K562 (cell line): ENCODE data around the gene NEURL1B. TPM values are rescaled to one million over a fixed set of nuclear protein-coding genes. Genes with fewer than 3 reads are reported as not detected.
A peak's percentile ranks its signal among the peaks of the same experiment; 100 is the strongest.

Experiments
- ATAC-seq: fragments of 200-7000 bp; cut with Tn5 transposase; 3 replicates; pipeline ENCODE4 v1.9.1; 2020; ENCODE audit warnings: moderate library complexity
- BruUV-seq: library from RNA; stranded (reverse); fragments of 400-500 nt; replicated peaks from 2 replicates; lab custom pipeline; 2021; lab: Mats Ljungman, UMichigan
- CTCF ChIA-PET: fragments of 300-600 bp; formaldehyde crosslinking; extraction: SDS; loops from one replicate; lab custom pipeline; 2021; ENCODE audit warnings: low intra/inter-chr PET ratio; lab: Yijun Ruan, JAX
- POLR2A ChIA-PET: fragments of 300-600, 350-650 bp; sonication (Branson Sonifier 250); formaldehyde crosslinking; extraction: SDS; loops from one replicate; lab custom pipeline; 2021; ENCODE audit warnings: antibody characterized with exemption, inconsistent platforms; lab: Yijun Ruan, JAX
- DNase-seq, 4 experiments: peaks; one replicate each; pipeline versions ENCODE4 v3.0.0 to v3.0.0-alpha.2; 2011 to 2018; ENCODE audit warnings: low spot score in 3 of 4, mixed read lengths in 3 of 4; ENCODE audit errors: extremely low read depth in 1 of 4
- FAIRE-seq: peaks from 2 replicates; lab custom pipeline; 2011; peaks lifted over from hg19 to GRCh38; lab: Jason Lieb, UNC
- H2AFZ ChIP-seq: 2 replicates; pipeline ENCODE4 v1.6.0; 2011; ENCODE audit warnings: low read depth, low read length, control low read depth, inconsistent platforms
- H3K27ac ChIP-seq: fragments of 200-600 bp; 3 replicates; pipeline ENCODE4 v1.8.0; 2011; ENCODE audit warnings: low read depth, mild to moderate bottlenecking, control low read depth, inconsistent platforms, low read length, moderate library complexity, mixed read lengths; ENCODE audit errors: extremely low read depth
- H3K27me3 ChIP-seq, 2 experiments: fragments of 300-600 bp in 1 of 2; 2 replicates in 1 of 2; 3 replicates in 1 of 2; pipeline versions ENCODE4 v1.6.0 to v1.8.0; 2011; ENCODE audit warnings: inconsistent platforms in 2 of 2, low read length in 2 of 2, mild to moderate bottlenecking in 1 of 2, mixed read lengths in 1 of 2, moderate library complexity in 1 of 2; ENCODE audit not compliant: control insufficient read depth in 2 of 2, insufficient read depth in 2 of 2
- H3K36me3 ChIP-seq: fragments of 300-600 bp; 3 replicates; pipeline ENCODE4 v1.8.0; 2011; ENCODE audit warnings: mild to moderate bottlenecking, low read length, inconsistent platforms; ENCODE audit not compliant: control insufficient read depth, insufficient read depth
- H3K4me1 ChIP-seq, 2 experiments: fragments of 200-600 bp in 1 of 2; replicated peaks in 1 of 2; 2 replicates in 1 of 2; 3 replicates in 1 of 2; pipeline versions ENCODE4 v1.5.1 to v1.8.0; 2011; ENCODE audit warnings: inconsistent platforms in 2 of 2, low read length in 2 of 2, mild to moderate bottlenecking in 1 of 2, mixed read lengths in 1 of 2, moderate library complexity in 1 of 2; ENCODE audit not compliant: control insufficient read depth in 2 of 2, insufficient read depth in 2 of 2
- H3K4me2 ChIP-seq: 2 replicates; pipeline ENCODE4 v1.6.1; 2011; ENCODE audit warnings: low read length, control low read depth, inconsistent platforms, mixed read lengths; ENCODE audit not compliant: insufficient read depth
- H3K4me3 ChIP-seq: fragments of 200-600 bp; sonication (generic), shearing (Covaris generic); 2 replicates; pipeline ENCODE4 v1.5.1; 2016; ENCODE audit warnings: control low read depth, inconsistent platforms
- H3K79me2 ChIP-seq: fragments of 200-600 bp; 3 replicates; pipeline ENCODE4 v1.8.0; 2011; ENCODE audit warnings: low read length, inconsistent platforms; ENCODE audit not compliant: control insufficient read depth, insufficient read depth
- H3K9ac ChIP-seq, 2 experiments: 2 replicates each; pipeline versions ENCODE4 v1.6.0 to v1.6.1; 2011; ENCODE audit warnings: low read depth in 2 of 2, low read length in 2 of 2, control low read depth in 1 of 2, inconsistent platforms in 1 of 2, mild to moderate bottlenecking in 1 of 2, mixed read lengths in 1 of 2; ENCODE audit not compliant: insufficient read depth in 1 of 2
- H3K9me1 ChIP-seq: one replicate; pipeline ENCODE4 v1.6.0; 2011; ENCODE audit warnings: inconsistent platforms, mild to moderate bottlenecking, low read length, moderate library complexity; ENCODE audit not compliant: control insufficient read depth, insufficient read depth
- H3K9me3 ChIP-seq: replicated peaks from 2 replicates; pipeline ENCODE4 v1.5.1; 2011; ENCODE audit warnings: low read depth, low read length, inconsistent platforms; ENCODE audit not compliant: control insufficient read depth, insufficient read depth
- H4K20me1 ChIP-seq: replicated peaks from 2 replicates; pipeline ENCODE4 v1.6.1; 2011; ENCODE audit warnings: low read length, inconsistent platforms, mixed read lengths; ENCODE audit not compliant: control insufficient read depth, insufficient read depth
- ARNT ChIP-seq, 2 experiments: fragments of 450-650 bp; IDR thresholded peaks; 2 replicates each; pipeline ENCODE4 v1.6.1; 2016; ENCODE audit warnings: mild to moderate bottlenecking in 1 of 2
- L3MBTL2 ChIP-seq: fragments of 450-650 bp; IDR thresholded peaks from 2 replicates; pipeline ENCODE4 v1.6.1; 2016; ENCODE audit warnings: mild to moderate bottlenecking, moderate library complexity
- MAZ ChIP-seq, 2 experiments: fragments of 450-650 bp in 1 of 2; sonication (generic) in 1 of 2; formaldehyde crosslinking; IDR thresholded peaks in 1 of 2; conservative IDR thresholded peaks in 1 of 2; 2 replicates each; pipeline versions ENCODE4 v1.4.0 to v1.5.0; 2020; ENCODE audit warnings: mild to moderate bottlenecking in 1 of 2, missing genetic modification reagents in 1 of 2
- NR2C1 ChIP-seq, 2 experiments: fragments of 450-650 bp; IDR thresholded peaks; 2 replicates each; pipeline ENCODE4 v1.6.1; 2017; ENCODE audit warnings: mild to moderate bottlenecking in 2 of 2, antibody characterized with exemption in 1 of 2, inconsistent platforms in 1 of 2, missing compliant biosample characterization in 1 of 2, missing genetic modification characterization in 1 of 2
- SPI1 ChIP-seq: IDR thresholded peaks from 2 replicates; pipeline ENCODE4 v1.6.1; 2011; ENCODE audit warnings: low read depth, low read length, control low read depth, borderline replicate concordance
- WGBS: fragments of 100-300 bp; shearing (Covaris generic); methylation state at CpG from one replicate; pipeline ENCODE4 v1.1.6; 2016; ENCODE audit warnings: low coverage, mixed read lengths; ENCODE audit not compliant: insufficient coverage; ENCODE audit errors: missing lambda C conversion rate; 5-methylcytosine and 5-hydroxymethylcytosine counted together
- in situ Hi-C: fragments of 300-500 bp; cut with MboI; formaldehyde crosslinking; loops from 4 replicates; pipeline ENCODE4 v1.15.0; 2018; ENCODE audit warnings: inconsistent platforms, mixed read lengths
- intact Hi-C: fragments of 100-400 bp; cut with micrococcal nuclease; formaldehyde crosslinking; loops from 2 replicates; pipeline ENCODE4 v1.14.2; 2022
- polyA plus RNA-seq, 8 experiments: library from polyadenylated mRNA; depleted of rRNA in 4 of 8; stranded (reverse) in 5 of 8; unstranded in 3 of 8; fragments of >200 nt; fragmentation: Nextera tagmentation in 2 of 8; fragmentation: Illumina TruSeq in 1 of 8; extraction: Ambion mirVana in 2 of 8; extraction: Trizol in 1 of 8; gene quantifications; 2 replicates each; pipeline versions ENCODE4 v1.2.1 to v1.2.3, GENCODE V29; 2011 to 2014; ENCODE audit warnings: inconsistent platforms in 1 of 8, missing spikeins in 1 of 8
- total RNA-seq, 7 experiments: library from RNA; depleted of rRNA in 6 of 7; stranded (reverse); fragments of >200 nt in 6 of 7; fragmentation: Illumina TruSeq in 2 of 7; extraction: Trizol in 2 of 7; gene quantifications; 2 replicates each; pipeline versions ENCODE4 v1.2.1 to v1.2.3, GENCODE V29; 2011 to 2021; ENCODE audit warnings: low replicate concordance in 1 of 7

NEURL1B gene
- total and polyA plus RNA-seq, 9 of the 15 experiments (the other 6 are each of a cell fraction or from before 2014, with no cell fraction given) = 0.04 TPM; not detected in 8

- intact Hi-C loops = no loop called here
- FAIRE-seq (peak; percentile 29), DNase-seq (peak in 1 of 4 experiments; percentile 27), ATAC-seq (peak; percentile 58)
- Histone ChIP-seq H3K27me3 (peaks cover 0 to 16% of the 10 kb centered on the region in 2 experiments; a peak in 2 of 5 replicates), H3K4me1 (peaks cover 0 to 16% of the 10 kb centered on the region in 2 experiments; a peak in 2 of 5 replicates), H4K20me1 (no peaks in the 10 kb centered on the region), H3K27ac (no peak overlapping the region), H3K9ac (peak overlapping the region in 1 of 2 experiments; percentile 82; a peak in 2 of 4 replicates), H3K36me3 (no peaks in the 10 kb centered on the region), H2AFZ (peak overlapping the region; percentile 35), H3K4me2 (no peak overlapping the region), H3K9me1 (no peaks in the 10 kb centered on the region), H3K4me3 (no peak overlapping the region), H3K79me2 (no peaks in the 10 kb centered on the region), H3K9me3 (no peaks in the 10 kb centered on the region)
- no peak for TF ChIP-seq NR2C1 (IDR thresholded peaks at IDR 0.05)
- no peak for TF ChIP-seq NR2C1 (tag; IDR thresholded peaks at IDR 0.05)
- TF ChIP-seq MAZ (CRISPR knock-in tag; conservative IDR thresholded peaks at IDR 0.05 in 1 of 2, IDR thresholded peaks at IDR 0.05 in 1 of 2) = 0 out of 4 replicates have a peak, but pooled peaks of 1 of the 2 experiments have one; percentile 15
- TF ChIP-seq ARNT (IDR thresholded peaks at IDR 0.05) = no peak
- TF ChIP-seq SPI1 = peak; percentile 74
- peak; percentile 48; the same call in 1 of the 2 replicates for TF ChIP-seq L3MBTL2
- POLR2A ChIA-PET = interaction anchor here (0.7 to 1.7 kb wide), 5 partner anchors 14 to 169 kb away, joined by 3 to 10 read pairs (median 4); partner anchors contain the start of gene DUSP1
- CTCF ChIA-PET = no interaction called here
- 37% methylated on average over 16 of the region's 17 CpGs for WGBS
- in situ Hi-C loops = no loop called here
- BruUV-seq = no TSS peak
Measured at GRCh38 chr5:172733131-172733973, 92.3 kb downstream of the NEURL1B start.
